Caco-2 (cell line): ENCODE results near the gene CDH13. TPM values are rescaled to one million over a fixed set of nuclear protein-coding genes. Genes with fewer than 3 reads are reported as not detected.

Experiments
- BruUV-seq: library from RNA; stranded (reverse); fragments of 400-500 nt; replicated peaks from 2 replicates; lab custom pipeline; 2021; lab: Mats Ljungman, UMichigan
- CTCF ChIA-PET: fragments of 300-600 bp; sonication (Branson Sonifier 250); formaldehyde crosslinking; loops from one replicate; lab custom pipeline; 2022; ENCODE audit warnings: antibody characterized with exemption; lab: Charles Lee
- POLR2A ChIA-PET: fragments of 300-600 bp; sonication (Branson Sonifier 250); formaldehyde crosslinking; loops from one replicate; lab custom pipeline; 2022; ENCODE audit warnings: antibody characterized with exemption; lab: Charles Lee
- DNase-seq, 2 experiments: peaks; one replicate each; pipeline versions ENCODE4 v3.0.0 to v3.0.0-alpha.2; 2020 to 2022
- H3K27me3 ChIP-seq: replicated peaks from 2 replicates; pipeline ENCODE4 v1.6.0; 2011; ENCODE audit warnings: low read length; ENCODE audit not compliant: control insufficient read depth, insufficient read depth
- H3K36me3 ChIP-seq: 2 replicates; pipeline ENCODE4 v1.5.1; 2011; ENCODE audit warnings: low read length; ENCODE audit not compliant: control insufficient read depth, insufficient read depth
- H3K4me1 ChIP-seq: fragments of 250-450 bp; sonication (Bioruptor Pico); 2 replicates; pipeline ENCODE4 v1.5.1; 2020; ENCODE audit warnings: mild to moderate bottlenecking
- H3K4me3 ChIP-seq: 2 replicates; pipeline ENCODE4 v1.5.1; 2011; ENCODE audit warnings: low read depth, mild to moderate bottlenecking, control low read depth, low read length
- H3K9me3 ChIP-seq: fragments of 250-450 bp; sonication (Bioruptor Pico); 2 replicates; pipeline ENCODE4 v1.5.1; 2020; ENCODE audit warnings: mild to moderate bottlenecking, moderate library complexity
- H3K27ac Mint-ChIP-seq: one replicate; pipeline ENCODE4 v1.8.0; 2022; ENCODE audit warnings: mixed read lengths; ENCODE audit not compliant: unreplicated experiment
- H3K27me3 Mint-ChIP-seq: one replicate; pipeline ENCODE4 v1.8.0; 2022; ENCODE audit warnings: mixed read lengths; ENCODE audit not compliant: insufficient read depth, unreplicated experiment
- H3K36me3 Mint-ChIP-seq: one replicate; pipeline ENCODE4 v1.8.0; 2022; ENCODE audit warnings: mild to moderate bottlenecking, mixed read lengths; ENCODE audit not compliant: insufficient read depth, unreplicated experiment
- H3K4me1 Mint-ChIP-seq: one replicate; pipeline ENCODE4 v1.8.0; 2022; ENCODE audit warnings: low read depth, mixed read lengths; ENCODE audit not compliant: unreplicated experiment
- H3K4me3 Mint-ChIP-seq: one replicate; pipeline ENCODE4 v1.8.0; 2022; ENCODE audit warnings: mild to moderate bottlenecking, moderate library complexity, mixed read lengths; ENCODE audit not compliant: unreplicated experiment
- H3K9me3 Mint-ChIP-seq: one replicate; pipeline ENCODE4 v1.8.0; 2022; ENCODE audit warnings: mixed read lengths; ENCODE audit not compliant: unreplicated experiment
- CTCF ChIP-seq, 2 experiments: fragments of 200-600 bp in 1 of 2; IDR thresholded peaks; 1 replicate in 1 of 2; 2 replicates in 1 of 2; pipeline versions ENCODE4 v1.5.1 to v1.8.0; 2011 to 2022; ENCODE audit warnings: antibody characterized with exemption in 1 of 2, control low read depth in 1 of 2, inconsistent platforms in 1 of 2, low read depth in 1 of 2, low read length in 1 of 2, mild to moderate bottlenecking in 1 of 2, moderate library complexity in 1 of 2; ENCODE audit not compliant: insufficient read depth in 1 of 2, severe bottlenecking in 1 of 2, unreplicated experiment in 1 of 2
- intact Hi-C: fragments of 100-400 bp; cut with micrococcal nuclease; formaldehyde crosslinking; loops from one replicate; pipeline ENCODE4 v1.10.0; 2022; ENCODE audit not compliant: unreplicated experiment
- total RNA-seq: library from RNA; stranded (reverse); gene quantifications from 2 replicates; pipeline ENCODE4 v1.2.3, GENCODE V29; 2022

The CDH13 gene
- total RNA-seq, 1 experiment from 2014 or later: 2.2 TPM

- POLR2A ChIA-PET: no interaction called here
- DNase-seq: no peak
Observed at GRCh38 chr16:83100679-83101078, 473.9 kb downstream of the CDH13 start.

GRCh38 chr16:83102336-83102735 lies 475.6 kb downstream of the CDH13 start:
- TF ChIP-seq CTCF (IDR thresholded peaks at IDR 0.05; ENCODE audit: insufficient read depth in 1 of 2, low read depth in 1 of 2, low read length in 1 of 2, severe bottlenecking in 1 of 2, unreplicated experiment in 1 of 2): no peak
- POLR2A ChIA-PET: no interaction called here
- no TSS peak for BruUV-seq
- Histone ChIP-seq H3K4me3 (no peak overlapping the region), H3K36me3 (no peaks in the 10 kb centered on the region), H3K4me1 (no peaks in the 10 kb centered on the region), H3K9me3 (peaks cover 11% of the 10 kb centered on the region), H3K27me3 (no peaks in the 10 kb centered on the region; the same call in 1 of the 2 replicates)
- H3K4me3 Mint-ChIP-seq: no peak overlapping the region
- no peak for DNase-seq
- no peak overlapping the region for H3K27ac Mint-ChIP-seq
- intact Hi-C loops: no loop called here
- H3K9me3 Mint-ChIP-seq: peaks cover 33% of the 10 kb centered on the region
- no peaks in the 10 kb centered on the region for H3K4me1 Mint-ChIP-seq
- no peaks in the 10 kb centered on the region for H3K36me3 Mint-ChIP-seq
- peaks cover 2% of the 10 kb centered on the region for H3K27me3 Mint-ChIP-seq
- CTCF ChIA-PET: no interaction called here

More at GRCh38 chr16:83100679-83101078, 473.9 kb downstream of the CDH13 start:
- Mint-ChIP-seq H3K27ac (no peak overlapping the region), H3K4me1 (no peaks in the 10 kb centered on the region), H3K27me3 (no peaks in the 10 kb centered on the region), H3K4me3 (no peak overlapping the region), H3K36me3 (no peaks in the 10 kb centered on the region), H3K9me3 (peaks cover 33% of the 10 kb centered on the region)
- H3K9me3 ChIP-seq: peaks cover 11% of the 10 kb centered on the region
- no peak for TF ChIP-seq CTCF (IDR thresholded peaks at IDR 0.05; ENCODE audit: insufficient read depth in 1 of 2, low read depth in 1 of 2, low read length in 1 of 2, severe bottlenecking in 1 of 2, unreplicated experiment in 1 of 2)
- H3K4me3 ChIP-seq: no peak overlapping the region
- H3K4me1 ChIP-seq: 0 out of 2 replicates have a peak, but pooled peaks cover 3% of the 10 kb centered on the region
- BruUV-seq: no TSS peak
- intact Hi-C loops: no loop called here
- CTCF ChIA-PET: no interaction called here
- H3K36me3 ChIP-seq: no peaks in the 10 kb centered on the region
- H3K27me3 ChIP-seq: no peaks in the 10 kb centered on the region; the same call in 1 of the 2 replicates

- Histone ChIP-seq H3K4me1 (no peaks in the 10 kb centered on the region), H3K9me3 (no peaks in the 10 kb centered on the region), H3K27me3 (no peaks in the 10 kb centered on the region; the same call in 1 of the 2 replicates), H3K36me3 (no peaks in the 10 kb centered on the region), H3K4me3 (no peak overlapping the region)
- H3K27ac Mint-ChIP-seq: no peak overlapping the region
- intact Hi-C loops: no loop called here
- ChIA-PET POLR2A (no interaction called here), CTCF (no interaction called here)
- BruUV-seq: no TSS peak
- H3K4me3 Mint-ChIP-seq: no peak overlapping the region
- peaks cover 22% of the 10 kb centered on the region for H3K9me3 Mint-ChIP-seq
- no peak for DNase-seq
- H3K36me3 Mint-ChIP-seq: no peaks in the 10 kb centered on the region
- no peaks in the 10 kb centered on the region for H3K4me1 Mint-ChIP-seq
- peaks cover 2% of the 10 kb centered on the region for H3K27me3 Mint-ChIP-seq
- TF ChIP-seq CTCF (IDR thresholded peaks at IDR 0.05; ENCODE audit: insufficient read depth in 1 of 2, low read depth in 1 of 2, low read length in 1 of 2, severe bottlenecking in 1 of 2, unreplicated experiment in 1 of 2): no peak
Observed at GRCh38 chr16:83105279-83106077, 478.7 kb downstream of the CDH13 start.
